Hepatocyte (in vitro differentiated cells): Measurements from ENCODE around the gene DISP2. TPM values are rescaled to one million over a fixed set of nuclear protein-coding genes. Genes with fewer than 3 reads are reported as not detected.

ENCODE experiments used
- DNase-seq: peaks from one replicate; pipeline ENCODE4 v3.0.0-alpha.2; 2016; ENCODE audit warnings: low spot score
- H2AFZ ChIP-seq: fragments of 200-600 bp; sonication (generic); 2 replicates; pipeline ENCODE4 v1.6.0; 2016; ENCODE audit warnings: antibody characterized with exemption, mild to moderate bottlenecking
- H3K27ac ChIP-seq: fragments of 200-600 bp; sonication (generic); 2 replicates; pipeline ENCODE4 v1.5.1; 2016; ENCODE audit warnings: mild to moderate bottlenecking
- H3K27me3 ChIP-seq: fragments of 200-600 bp; sonication (generic); 2 replicates; pipeline ENCODE4 v1.6.1; 2016
- H3K36me3 ChIP-seq: fragments of 200-600 bp; sonication (generic); replicated peaks from 2 replicates; pipeline ENCODE4 v1.5.1; 2016; ENCODE audit warnings: low read depth; ENCODE audit not compliant: insufficient read depth
- H3K4me1 ChIP-seq: fragments of 200-600 bp; sonication (generic); 2 replicates; pipeline ENCODE4 v1.5.1; 2016; ENCODE audit warnings: mild to moderate bottlenecking, moderate library complexity; ENCODE audit not compliant: insufficient read depth
- H3K4me2 ChIP-seq: fragments of 200-600 bp; sonication (generic); 2 replicates; pipeline ENCODE4 v1.6.0; 2016
- H3K4me3 ChIP-seq: fragments of 200-600 bp; sonication (generic); 2 replicates; pipeline ENCODE4 v1.5.1; 2016; ENCODE audit warnings: mild to moderate bottlenecking
- H3K79me2 ChIP-seq: fragments of 200-600 bp; sonication (generic); 2 replicates; pipeline ENCODE4 v1.6.0; 2017; ENCODE audit warnings: mild to moderate bottlenecking
- H3K9me2 ChIP-seq: fragments of 200-600 bp; sonication (generic); replicated peaks from 2 replicates; pipeline ENCODE4 v1.6.0; 2017; ENCODE audit warnings: mild to moderate bottlenecking; ENCODE audit not compliant: insufficient read depth
- H3K9me3 ChIP-seq: fragments of 200-600 bp; sonication (generic); 2 replicates; pipeline ENCODE4 v1.5.1; 2016; ENCODE audit warnings: low read depth, mild to moderate bottlenecking
- H4K20me1 ChIP-seq: fragments of 200-600 bp; sonication (generic); 2 replicates; pipeline ENCODE4 v1.6.0; 2016; ENCODE audit warnings: mild to moderate bottlenecking; ENCODE audit not compliant: insufficient read depth, poor library complexity, severe bottlenecking
- CTCF ChIP-seq: fragments of 200-600 bp; sonication (generic); IDR thresholded peaks from 2 replicates; pipeline ENCODE4 v1.5.1; 2016; ENCODE audit warnings: antibody characterized with exemption, mild to moderate bottlenecking; ENCODE audit not compliant: poor library complexity
- EZH2 ChIP-seq: fragments of 200-600 bp; sonication (generic); IDR thresholded peaks from 2 replicates; pipeline ENCODE4 v1.6.1; 2016; ENCODE audit warnings: antibody characterized with exemption, mild to moderate bottlenecking, borderline replicate concordance
- EZH2phosphoT487 ChIP-seq: fragments of 200-600 bp; sonication (generic); IDR thresholded peaks from one replicate; pipeline ENCODE4 v1.6.1; 2018; ENCODE audit warnings: antibody characterized with exemption, mild to moderate bottlenecking, low read depth, moderate library complexity; ENCODE audit not compliant: unreplicated experiment, severe bottlenecking
- WGBS: methylation state at CpG from one replicate; pipeline ENCODE4 v1.1.6; 2016; ENCODE audit warnings: low lambda C conversion rate; ENCODE audit errors: missing lambda C conversion rate; 5-methylcytosine and 5-hydroxymethylcytosine counted together
- polyA plus RNA-seq: library from polyadenylated mRNA; unstranded; fragments of >200 nt; fragmentation: Nextera tagmentation; extraction: Ambion mirVana; gene quantifications from 2 replicates; pipeline ENCODE4 v1.2.1, GENCODE V29; 2016
- total RNA-seq: library from RNA; depleted of rRNA; stranded (reverse); fragments of >200 nt; gene quantifications from 2 replicates; pipeline ENCODE4 v1.2.3, GENCODE V29; 2014

DISP2 gene
- total and polyA plus RNA-seq, 2 experiments from 2014 or later = 0.93 to 1.0 TPM

- no peaks in the 10 kb centered on the region for H3K27me3 ChIP-seq
- 95% methylated on average over 10 of the region's 10 CpGs for WGBS
- H3K36me3 ChIP-seq = no peaks in the 10 kb centered on the region
Measured at GRCh38 chr15:40415226-40415625, 57.2 kb downstream of the DISP2 start.

GRCh38 chr15:40416056-40416455 is 58.0 kb downstream of the DISP2 start:
- no peaks in the 10 kb centered on the region for H3K9me3 ChIP-seq
- no peaks in the 10 kb centered on the region for H3K36me3 ChIP-seq
- WGBS = 94% methylated on average over 14 of the region's 14 CpGs
- no peak overlapping the region for H3K4me3 ChIP-seq
- H3K4me1 ChIP-seq = no peaks in the 10 kb centered on the region
- H3K4me2 ChIP-seq = no peak overlapping the region
- no peaks in the 10 kb centered on the region for H3K79me2 ChIP-seq
- H2AFZ ChIP-seq = no peak overlapping the region
- TF ChIP-seq EZH2phosphoT487 (no peak), CTCF (no peak), EZH2 (no peak)
- H4K20me1 ChIP-seq = no peaks in the 10 kb centered on the region
- H3K9me2 ChIP-seq = no peaks in the 10 kb centered on the region
- DNase-seq = no peak
- no peaks in the 10 kb centered on the region for H3K27me3 ChIP-seq
- no peak overlapping the region for H3K27ac ChIP-seq

More at GRCh38 chr15:40415226-40415625, 57.2 kb downstream of the DISP2 start:
- H3K79me2 ChIP-seq = no peaks in the 10 kb centered on the region
- DNase-seq = no peak
- no peaks in the 10 kb centered on the region for H3K9me3 ChIP-seq
- H3K27ac ChIP-seq = no peak overlapping the region
- H3K4me1 ChIP-seq = no peaks in the 10 kb centered on the region
- no peaks in the 10 kb centered on the region for H4K20me1 ChIP-seq
- H3K4me3 ChIP-seq = no peak overlapping the region
- no peak overlapping the region for H3K4me2 ChIP-seq
- H3K9me2 ChIP-seq = no peaks in the 10 kb centered on the region
- no peak overlapping the region for H2AFZ ChIP-seq
- no peak for TF ChIP-seq EZH2
- TF ChIP-seq CTCF = no peak
- TF ChIP-seq EZH2phosphoT487 = no peak

GRCh38 chr15:40418126-40418525 is 60.1 kb downstream of the DISP2 start:
- H3K27me3 ChIP-seq = no peaks in the 10 kb centered on the region
- no peaks in the 10 kb centered on the region for H3K36me3 ChIP-seq
- H3K4me1 ChIP-seq = peaks cover 5% of the 10 kb centered on the region
- H3K9me2 ChIP-seq = no peaks in the 10 kb centered on the region
- H2AFZ ChIP-seq = no peak overlapping the region
- H3K27ac ChIP-seq = no peak overlapping the region
- H3K4me3 ChIP-seq = no peak overlapping the region
- no peaks in the 10 kb centered on the region for H4K20me1 ChIP-seq
- DNase-seq = no peak
- TF ChIP-seq EZH2phosphoT487 (no peak), EZH2 (no peak), CTCF (no peak)
- H3K4me2 ChIP-seq = no peak overlapping the region
- 95% methylated on average over 10 of the region's 10 CpGs for WGBS
- no peaks in the 10 kb centered on the region for H3K79me2 ChIP-seq
- H3K9me3 ChIP-seq = no peaks in the 10 kb centered on the region
